CD8-positive, alpha-beta memory T cell (primary cell): ENCODE data around the gene GPR108. TPM values are rescaled to one million over a fixed set of nuclear protein-coding genes. Genes with fewer than 3 reads are reported as not detected.

ENCODE experiments used
- CTCF ChIA-PET: fragments of 350-600 bp; sonication (Branson Sonifier 250); formaldehyde crosslinking; loops from one replicate; lab custom pipeline; 2021; ENCODE audit warnings: antibody characterized with exemption; lab: Charles Lee
- POLR2A ChIA-PET: fragments of 350-600 bp; sonication (Branson Sonifier 250); formaldehyde crosslinking; loops from one replicate; lab custom pipeline; 2021; ENCODE audit warnings: antibody characterized with exemption; lab: Charles Lee
- DNase-seq, 5 donors: peaks; one replicate each; pipeline versions ENCODE4 v3.0.0 to v3.0.0-alpha.2; 2020 to 2022; ENCODE audit warnings: mixed read lengths in 1 of 5
- H3K27ac ChIP-seq: one replicate; pipeline ENCODE4 v1.7.0; 2013; ENCODE audit warnings: low read depth, mild to moderate bottlenecking, low read length, moderate library complexity
- H3K27me3 ChIP-seq: 2 replicates; pipeline ENCODE4 v1.7.0; 2013; ENCODE audit warnings: low read length, mild to moderate bottlenecking; ENCODE audit not compliant: insufficient read depth, poor library complexity, severe bottlenecking
- H3K36me3 ChIP-seq: 2 replicates; pipeline ENCODE4 v1.7.0; 2013; ENCODE audit warnings: mild to moderate bottlenecking, low read length, moderate library complexity; ENCODE audit not compliant: insufficient read depth
- H3K4me1 ChIP-seq: 2 replicates; pipeline ENCODE4 v1.7.0; 2013; ENCODE audit warnings: mild to moderate bottlenecking, low read length, moderate library complexity; ENCODE audit not compliant: insufficient read depth
- H3K4me3 ChIP-seq: 2 replicates; pipeline ENCODE4 v1.7.0; 2013; ENCODE audit warnings: mild to moderate bottlenecking, low read length
- H3K9me3 ChIP-seq: 2 replicates; pipeline ENCODE4 v1.7.0; 2013; ENCODE audit warnings: mild to moderate bottlenecking, low read length
- H3K27ac Mint-ChIP-seq, 8 donors: one replicate each; pipeline ENCODE4 v1.8.0; 2020 to 2021; ENCODE audit warnings: mixed read lengths in 8 of 8, mild to moderate bottlenecking in 6 of 8, inconsistent platforms in 3 of 8, moderate library complexity in 3 of 8
- H3K27me3 Mint-ChIP-seq, 2 donors: one replicate each; pipeline ENCODE4 v1.8.0; 2020 to 2021; ENCODE audit warnings: mixed read lengths in 2 of 2, mild to moderate bottlenecking in 1 of 2, moderate library complexity in 1 of 2
- H3K36me3 Mint-ChIP-seq, 3 donors: one replicate each; pipeline ENCODE4 v1.8.0; 2020 to 2021; ENCODE audit warnings: mixed read lengths in 3 of 3, inconsistent platforms in 1 of 3, mild to moderate bottlenecking in 1 of 3
- H3K4me1 Mint-ChIP-seq, 3 donors: one replicate each; pipeline ENCODE4 v1.8.0; 2020 to 2021; ENCODE audit warnings: mixed read lengths in 3 of 3, inconsistent platforms in 1 of 3, mild to moderate bottlenecking in 1 of 3
- H3K4me3 Mint-ChIP-seq, 7 donors: one replicate each; pipeline ENCODE4 v1.8.0; 2020 to 2021; ENCODE audit warnings: mixed read lengths in 7 of 7, mild to moderate bottlenecking in 6 of 7, moderate library complexity in 4 of 7, inconsistent platforms in 2 of 7
- H3K9me3 Mint-ChIP-seq, 5 donors: one replicate each; pipeline ENCODE4 v1.8.0; 2020 to 2022; ENCODE audit warnings: mixed read lengths in 5 of 5, mild to moderate bottlenecking in 3 of 5, moderate library complexity in 2 of 5, inconsistent platforms in 1 of 5
- polyA plus RNA-seq: library from polyadenylated mRNA; unstranded; fragments of 300-500 nt; fragmentation: Illumina TruSeq; gene quantifications from one replicate; pipeline ENCODE4 v1.2.3, GENCODE V29; 2021
- total RNA-seq, 2 experiments: library from RNA; stranded (reverse); gene quantifications; one replicate each; pipeline ENCODE4 v1.2.3, GENCODE V29; 2021

Gene GPR108
- total and polyA plus RNA-seq, 3 experiments from 2014 or later, result 72.0 to 108 (median 74.0) TPM

DNA sequence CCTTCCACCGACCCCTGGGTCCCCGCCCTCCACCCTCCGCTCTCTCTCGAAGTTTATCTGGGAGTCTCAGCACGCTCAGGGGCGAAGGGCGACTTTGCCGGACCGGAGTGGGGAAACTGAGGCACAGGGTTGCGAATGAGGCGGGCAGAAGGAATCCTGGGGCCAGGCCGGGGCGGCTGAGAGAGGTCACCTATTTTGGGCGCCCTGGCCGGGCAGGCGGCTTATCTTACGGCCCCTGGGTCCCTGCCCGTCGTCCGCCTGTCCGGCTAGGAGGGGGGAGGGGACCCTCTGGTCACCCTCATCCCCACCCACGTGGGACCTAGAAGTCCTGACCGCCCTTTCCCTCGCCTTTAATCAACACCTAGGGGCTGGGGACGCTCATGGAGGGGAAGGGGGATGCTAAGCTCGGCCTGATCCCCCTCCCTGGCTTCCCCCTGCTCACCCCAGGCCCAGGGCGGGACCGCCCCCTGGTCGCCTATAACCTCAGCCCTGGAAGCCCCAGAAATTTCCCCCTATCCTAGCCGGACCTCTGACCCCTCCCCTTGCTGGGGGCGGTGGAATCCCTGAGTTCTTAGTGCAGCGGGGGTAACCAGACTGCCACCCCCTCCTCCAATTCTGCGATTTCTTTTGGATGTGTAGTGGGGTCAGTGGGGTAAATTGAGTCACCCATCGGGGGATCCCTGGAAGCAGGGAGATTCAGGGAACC, 2.7 kb upstream of the GPR108 start:
- Histone ChIP-seq H3K4me3 (peak overlapping the region; percentile 68), H3K27ac (peak overlapping the region; percentile 69), H3K36me3 (no peaks in the 10 kb centered on the region), H3K27me3 (no peaks in the 10 kb centered on the region), H3K4me1 (peaks cover 47% of the 10 kb centered on the region), H3K9me3 (no peaks in the 10 kb centered on the region)
- peak in 2 of 5 donors; percentile 10 to 22 for DNase-seq
- peak overlapping the region in 2 of 8 donors; percentile 43 to 63 for H3K27ac Mint-ChIP-seq
- no peaks in the 10 kb centered on the region for H3K9me3 Mint-ChIP-seq
- no peaks in the 10 kb centered on the region for H3K27me3 Mint-ChIP-seq
- ChIA-PET POLR2A (no interaction called here), CTCF (interaction anchor here (2.2 to 4.5 kb wide), 2 partner anchors 33 to 124 kb away, joined by 6 to 21 read pairs; partner anchors contain the start of gene VAV1)
- H3K4me1 Mint-ChIP-seq, result peaks cover 32 to 52% (median 36%) of the 10 kb centered on the region in 3 donors
- H3K4me3 Mint-ChIP-seq, result peak overlapping the region; percentile 64 to 83 (median 77)
- peaks cover 0 to 15% (median 0%) of the 10 kb centered on the region in 3 donors for H3K36me3 Mint-ChIP-seq

DNA sequence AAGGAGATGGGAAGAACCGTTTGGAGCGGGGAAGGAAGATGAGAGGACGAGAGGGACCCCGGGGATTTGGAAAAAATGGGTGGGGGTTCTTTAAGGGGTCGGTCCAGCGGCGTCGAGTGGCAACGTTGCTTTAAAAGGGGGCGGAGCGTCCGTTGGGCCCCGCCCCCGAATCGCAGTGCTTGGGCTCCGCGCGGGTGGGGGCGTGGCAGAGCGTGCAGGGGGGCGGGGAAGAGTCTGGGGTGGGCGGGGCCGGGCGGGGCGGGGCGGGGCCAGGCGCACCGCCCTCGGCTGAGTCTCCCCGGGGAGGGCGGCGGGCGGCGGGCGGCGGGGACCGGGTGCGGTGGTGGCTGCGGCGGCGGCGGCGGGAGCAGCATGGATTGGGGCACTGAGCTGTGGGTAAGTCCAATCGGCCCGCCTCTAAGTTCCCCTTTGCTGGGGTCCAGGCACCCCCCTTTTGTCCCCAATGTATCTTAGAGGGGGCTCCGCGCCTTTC, 2.1 kb upstream of the GPR108 start, which contains the start of gene TRIP10:
Gene TRIP10, plus strand, starts transcription at position 291 of the 493 bp plus-strand sequence. Its CDS starts 82 bp downstream, at position 373.
- CTCF ChIA-PET, result interaction anchor here (0.6 to 5.4 kb wide), 6 partner anchors 11 to 278 kb away, joined by 3 to 87 read pairs (median 15); partner anchors contain the start of gene VAV1
- POLR2A ChIA-PET, result no interaction called here
- Histone ChIP-seq H3K36me3 (no peaks in the 10 kb centered on the region), H3K9me3 (no peaks in the 10 kb centered on the region), H3K4me1 (peaks cover 47% of the 10 kb centered on the region), H3K27ac (peak within 1 kb of the TSS; percentile 69), H3K27me3 (no peaks in the 10 kb centered on the region), H3K4me3 (peak within 1 kb of the TSS; percentile 68)
- H3K9me3 Mint-ChIP-seq, result no peaks in the 10 kb centered on the region
- peak within 1 kb of the TSS; percentile 81 to 99 (median 97) for H3K27ac Mint-ChIP-seq
- DNase-seq, result peak; percentile 73 to 87 (median 78)
- peaks cover 32 to 53% (median 36%) of the 10 kb centered on the region in 3 donors for H3K4me1 Mint-ChIP-seq
- no peaks in the 10 kb centered on the region for H3K27me3 Mint-ChIP-seq
- H3K4me3 Mint-ChIP-seq, result peak within 1 kb of the TSS; percentile 81 to 99 (median 96)
- H3K36me3 Mint-ChIP-seq, result peaks cover 0 to 15% (median 0%) of the 10 kb centered on the region in 3 donors

- POLR2A ChIA-PET, result interaction anchor here (0.5 to 2.6 kb wide), 5 partner anchors 34 to 314 kb away, joined by 3 to 14 read pairs (median 11); partner anchors contain the start of genes KHSRP and VAV1
- Histone ChIP-seq H3K27ac (peak overlapping the region; percentile 65), H3K4me1 (peaks cover 47% of the 10 kb centered on the region), H3K27me3 (no peaks in the 10 kb centered on the region), H3K36me3 (no peaks in the 10 kb centered on the region), H3K9me3 (no peaks in the 10 kb centered on the region), H3K4me3 (peak overlapping the region; percentile 45)
- CTCF ChIA-PET, result interaction anchor here (0.6 to 5.4 kb wide), 15 partner anchors 11 to 278 kb away, joined by 3 to 87 read pairs (median 4); partner anchors contain the start of genes TNFSF14 and VAV1
- Mint-ChIP-seq H3K4me3 (peak overlapping the region; percentile 81 to 99 (median 96)), H3K27ac (peak overlapping the region; percentile 81 to 99 (median 97)), H3K9me3 (no peaks in the 10 kb centered on the region), H3K4me1 (peaks cover 32 to 53% (median 36%) of the 10 kb centered on the region in 3 donors), H3K36me3 (peaks cover 0 to 19% (median 0%) of the 10 kb centered on the region in 3 donors), H3K27me3 (no peaks in the 10 kb centered on the region)
- DNase-seq, result peak in 3 of 5 donors; percentile 21 to 60 (median 49)
These were observed 1.5 kb upstream of the GPR108 start for GRCh38 chr19:6738787-6739389.

- Mint-ChIP-seq H3K27ac (peak overlapping the region; percentile 95 to 99 (median 97)), H3K27me3 (no peaks in the 10 kb centered on the region), H3K4me1 (peaks cover 32 to 53% (median 36%) of the 10 kb centered on the region in 3 donors), H3K9me3 (no peaks in the 10 kb centered on the region), H3K36me3 (peaks cover 0 to 22% (median 0%) of the 10 kb centered on the region in 3 donors), H3K4me3 (peak overlapping the region; percentile 92 to 99 (median 96))
- Histone ChIP-seq H3K36me3 (no peaks in the 10 kb centered on the region), H3K4me3 (peak overlapping the region; percentile 45), H3K27me3 (no peaks in the 10 kb centered on the region), H3K9me3 (no peaks in the 10 kb centered on the region), H3K4me1 (peaks cover 47% of the 10 kb centered on the region), H3K27ac (peak overlapping the region; percentile 65)
- ChIA-PET CTCF (interaction anchor here (0.7 to 5.4 kb wide), 19 partner anchors 10 to 222 kb away, joined by 3 to 87 read pairs (median 4); partner anchors contain the start of genes TNFSF14 and VAV1), POLR2A (interaction anchor here (0.5 to 2.6 kb wide), 11 partner anchors 10 to 313 kb away, joined by 3 to 14 read pairs (median 4); partner anchors contain the start of genes KHSRP, TNFSF14 and VAV1)
- DNase-seq, result peak; percentile 62 to 83 (median 68)
These were observed 750 bp upstream of the GPR108 start for GRCh38 chr19:6737873-6738786.

- Mint-ChIP-seq H3K27ac (peak overlapping the region; percentile 93 to 100 (median 98)), H3K4me3 (peak overlapping the region; percentile 88 to 99 (median 96)), H3K9me3 (no peaks in the 10 kb centered on the region), H3K36me3 (peaks cover 4 to 32% (median 4%) of the 10 kb centered on the region in 3 donors), H3K4me1 (peaks cover 32 to 53% (median 36%) of the 10 kb centered on the region in 3 donors), H3K27me3 (no peaks in the 10 kb centered on the region)
- H3K27me3 ChIP-seq, result no peaks in the 10 kb centered on the region
- ChIA-PET POLR2A (interaction anchor here (0.5 to 2.6 kb wide), 11 partner anchors 9 to 628 kb away, joined by 3 to 14 read pairs (median 5); partner anchors contain the start of genes KHSRP and TNFSF14), CTCF (interaction anchor here (0.9 to 5.4 kb wide), 15 partner anchors 9 to 268 kb away, joined by 3 to 87 read pairs (median 4); partner anchors contain the start of gene VAV1)
- no peaks in the 10 kb centered on the region for H3K9me3 ChIP-seq
- H3K27ac ChIP-seq, result peak overlapping the region; percentile 77
- peak overlapping the region; percentile 80 for H3K4me3 ChIP-seq
- DNase-seq, result no peak
- peaks cover 47% of the 10 kb centered on the region for H3K4me1 ChIP-seq
- no peaks in the 10 kb centered on the region for H3K36me3 ChIP-seq
These were observed 480 bp downstream of the GPR108 start for GRCh38 chr19:6736917-6737283.

- peaks cover 32 to 49% (median 35%) of the 10 kb centered on the region in 3 donors for H3K4me1 Mint-ChIP-seq
- H3K27me3 Mint-ChIP-seq, result no peaks in the 10 kb centered on the region
- H3K27me3 ChIP-seq, result no peaks in the 10 kb centered on the region
- CTCF ChIA-PET, result interaction anchor here (0.9 to 5.4 kb wide), 13 partner anchors 8 to 268 kb away, joined by 3 to 87 read pairs (median 4); partner anchors contain the start of gene VAV1
- peaks cover 4 to 36% (median 4%) of the 10 kb centered on the region in 3 donors for H3K36me3 Mint-ChIP-seq
- peak overlapping the region; percentile 88 to 99 (median 96) for H3K4me3 Mint-ChIP-seq
- H3K27ac Mint-ChIP-seq, result peak overlapping the region; percentile 93 to 100 (median 98)
- peaks cover 45% of the 10 kb centered on the region for H3K4me1 ChIP-seq
- peak overlapping the region; percentile 77 for H3K27ac ChIP-seq
- H3K36me3 ChIP-seq, result no peaks in the 10 kb centered on the region
- peak overlapping the region; percentile 80 for H3K4me3 ChIP-seq
- POLR2A ChIA-PET, result interaction anchor here (1.2 to 2.6 kb wide), 4 partner anchors 8 to 126 kb away, joined by 3 to 14 read pairs (median 6); partner anchors contain the start of gene TNFSF14
- no peaks in the 10 kb centered on the region for H3K9me3 ChIP-seq
- peak; percentile 58 to 77 (median 67) for DNase-seq
- H3K9me3 Mint-ChIP-seq, result no peaks in the 10 kb centered on the region
These were observed 1.0 kb downstream of the GPR108 start for GRCh38 chr19:6736169-6736916.
